ENCODE data around the gene HIRA. TPM values are rescaled to one million over a fixed set of nuclear protein-coding genes. Genes with fewer than 3 reads are reported as not detected.

HIRA gene
- total RNA-seq, 1 experiment from 2014 or later = 51.0 TPM

- Mint-ChIP-seq H3K27ac (no peak overlapping the region), H3K27me3 (ENCODE audit: low read depth) (no peaks in the 10 kb centered on the region), H3K4me1 (no peaks in the 10 kb centered on the region), H3K4me3 (no peak overlapping the region), H3K36me3 (peaks cover 63% of the 10 kb centered on the region), H3K9me3 (no peaks in the 10 kb centered on the region)
- ChIA-PET CTCF (no interaction called here), POLR2A (no interaction called here)
- no peak for ATAC-seq
- no peak for DNase-seq (ENCODE audit: low spot score)
- TF ChIP-seq NR3C1 (CRISPR knock-in tag; conservative IDR thresholded peaks at IDR 0.05; ENCODE audit: low read depth) (no peak), IRF2 (CRISPR knock-in tag; IDR thresholded peaks at IDR 0.05; ENCODE audit: borderline replicate concordance, low read depth) (no peak), FOXP4 (CRISPR knock-in tag; IDR thresholded peaks at IDR 0.05) (no peak), ZSCAN18 (CRISPR knock-in tag; IDR thresholded peaks at IDR 0.05) (no peak), STAT6 (CRISPR knock-in tag; conservative IDR thresholded peaks at IDR 0.05; ENCODE audit: low read depth) (no peak), KAT7 (CRISPR knock-in tag; IDR thresholded peaks at IDR 0.05; ENCODE audit: borderline replicate concordance) (no peak), HMGXB4 (CRISPR knock-in tag; IDR thresholded peaks at IDR 0.05) (no peak), ZMAT4 (CRISPR knock-in tag; IDR thresholded peaks at IDR 0.05) (no peak), OVOL2 (CRISPR knock-in tag; IDR thresholded peaks at IDR 0.05; ENCODE audit: borderline replicate concordance) (no peak), ZNF263 (CRISPR knock-in tag; IDR thresholded peaks at IDR 0.05; ENCODE audit: low read depth) (no peak), E2F5 (CRISPR knock-in tag; IDR thresholded peaks at IDR 0.05) (no peak), ZNF423 (CRISPR knock-in tag; IDR thresholded peaks at IDR 0.05) (no peak), NFE2L1 (CRISPR knock-in tag; IDR thresholded peaks at IDR 0.05) (no peak), JAZF1 (CRISPR knock-in tag; IDR thresholded peaks at IDR 0.05) (no peak), SMAD3 (CRISPR knock-in tag; IDR thresholded peaks at IDR 0.05; ENCODE audit: borderline replicate concordance) (no peak), PREB (CRISPR knock-in tag; IDR thresholded peaks at IDR 0.05; ENCODE audit: borderline replicate concordance) (no peak), TP53 (CRISPR knock-in tag; IDR thresholded peaks at IDR 0.05) (no peak), ARID4B (CRISPR knock-in tag; IDR thresholded peaks at IDR 0.05; ENCODE audit: borderline replicate concordance) (no peak), TEAD4 (CRISPR knock-in tag; IDR thresholded peaks at IDR 0.05) (no peak)
Observed at GRCh38 chr22:19466848-19467752, 35.6 kb upstream of the HIRA start.
